HepG2 (cell line): ENCODE data around the gene TGFA. TPM values are rescaled to one million over a fixed set of nuclear protein-coding genes. Genes with fewer than 3 reads are reported as not detected.

Experiments used
- CCDC6 ChIP-seq: sonication (generic); formaldehyde crosslinking; IDR thresholded peaks from 2 replicates; pipeline ENCODE4 v1.8.1; 2022; ENCODE audit warnings: mild to moderate bottlenecking, missing genetic modification reagents, moderate library complexity
- CREM ChIP-seq, 2 experiments: sonication (generic) in 1 of 2; formaldehyde crosslinking in 1 of 2; IDR thresholded peaks; 2 replicates each; pipeline versions ENCODE4 v1.4.0 to v1.6.1; 2016 to 2020; ENCODE audit warnings: antibody characterized with exemption in 1 of 2, mild to moderate bottlenecking in 1 of 2, missing genetic modification reagents in 1 of 2
- DR1 ChIP-seq: sonication (generic); formaldehyde crosslinking; IDR thresholded peaks from 2 replicates; pipeline ENCODE4 v1.8.0; 2021; ENCODE audit warnings: mild to moderate bottlenecking, missing genetic modification reagents, inconsistent platforms
- HNF4A ChIP-seq: sonication (generic); formaldehyde crosslinking; IDR thresholded peaks from 2 replicates; pipeline ENCODE4 v1.4.0; 2020; ENCODE audit warnings: missing genetic modification reagents
- PAX8 ChIP-seq: sonication (generic); formaldehyde crosslinking; IDR thresholded peaks from 2 replicates; pipeline ENCODE4 v1.8.0; 2022; ENCODE audit warnings: mild to moderate bottlenecking, missing genetic modification reagents, borderline replicate concordance
- RFXAP ChIP-seq: sonication (generic); formaldehyde crosslinking; IDR thresholded peaks from 2 replicates; pipeline ENCODE4 v1.4.0; 2020; ENCODE audit warnings: missing genetic modification reagents, borderline replicate concordance
- RXRB ChIP-seq: IDR thresholded peaks from 2 replicates; pipeline ENCODE4 v1.6.1; 2016; ENCODE audit warnings: borderline replicate concordance, missing genetic modification reagents, missing compliant biosample characterization
- SIN3A ChIP-seq: IDR thresholded peaks from 2 replicates; pipeline ENCODE4 v1.6.1; 2011; ENCODE audit warnings: low read depth, mild to moderate bottlenecking, control low read depth, low read length, borderline replicate concordance
- SMARCC2 ChIP-seq: fragments of 450-650 bp; IDR thresholded peaks from 2 replicates; pipeline ENCODE4 v1.6.1; 2017; ENCODE audit warnings: antibody characterized with exemption, mild to moderate bottlenecking
- SMYD3 ChIP-seq: sonication (generic); formaldehyde crosslinking; IDR thresholded peaks from 2 replicates; pipeline ENCODE4 v1.8.1; 2023; ENCODE audit warnings: mild to moderate bottlenecking, missing genetic modification reagents
- SRSF4 ChIP-seq: fragments of 200-400 bp; formaldehyde crosslinking; IDR thresholded peaks from one replicate; pipeline ENCODE4 v1.6.1; 2018; ENCODE audit warnings: mild to moderate bottlenecking, low read depth, low read length, moderate library complexity; ENCODE audit not compliant: poor library complexity, severe bottlenecking
- TBX2 ChIP-seq: sonication (generic); formaldehyde crosslinking; IDR thresholded peaks from 2 replicates; pipeline ENCODE4 v1.5.0; 2020; ENCODE audit warnings: missing genetic modification reagents, mild to moderate bottlenecking, borderline replicate concordance
- ZFP36L2 ChIP-seq: sonication (generic); formaldehyde crosslinking; IDR thresholded peaks from 2 replicates; pipeline ENCODE4 v1.4.0; 2020; ENCODE audit warnings: missing genetic modification reagents
- ZNF224 ChIP-seq: sonication (generic); formaldehyde crosslinking; IDR thresholded peaks from 2 replicates; pipeline ENCODE4 v1.5.0; 2020; ENCODE audit warnings: mild to moderate bottlenecking, missing genetic modification reagents
- ZNF296 ChIP-seq: sonication (generic); formaldehyde crosslinking; conservative IDR thresholded peaks from 2 replicates; pipeline ENCODE4 v1.5.0; 2020; ENCODE audit warnings: mild to moderate bottlenecking, missing genetic modification reagents
- ZNF335 ChIP-seq: sonication (generic); formaldehyde crosslinking; IDR thresholded peaks from 2 replicates; pipeline ENCODE4 v1.4.0; 2020; ENCODE audit warnings: missing genetic modification reagents
- ZNF367 ChIP-seq: sonication (generic); formaldehyde crosslinking; IDR thresholded peaks from 2 replicates; pipeline ENCODE4 v1.4.0; 2020; ENCODE audit warnings: missing genetic modification reagents, borderline replicate concordance
- ZNF431 ChIP-seq: sonication (generic); formaldehyde crosslinking; IDR thresholded peaks from 2 replicates; pipeline ENCODE4 v1.9.0; 2022; ENCODE audit warnings: missing genetic modification reagents, low read depth, mild to moderate bottlenecking, borderline replicate concordance
- ZNF777 ChIP-seq: sonication (generic); formaldehyde crosslinking; IDR thresholded peaks from 2 replicates; pipeline ENCODE4 v1.4.0; 2020; ENCODE audit warnings: missing genetic modification reagents
- ZNF841 ChIP-seq: sonication (generic); formaldehyde crosslinking; IDR thresholded peaks from 2 replicates; pipeline ENCODE4 v1.8.1; 2023; ENCODE audit warnings: missing genetic modification reagents, borderline replicate concordance
- ZSCAN29 ChIP-seq: sonication (generic); formaldehyde crosslinking; conservative IDR thresholded peaks from 2 replicates; pipeline ENCODE4 v1.4.0; 2020; ENCODE audit warnings: mild to moderate bottlenecking, missing genetic modification reagents
- polyA plus RNA-seq, 8 experiments: library from polyadenylated mRNA; depleted of rRNA in 3 of 8; stranded (reverse) in 7 of 8; unstranded in 1 of 8; fragments of >200 nt; fragmentation: Illumina TruSeq in 4 of 8; extraction: Trizol in 4 of 8; gene quantifications; 2 replicates each; pipeline versions ENCODE4 v1.2.1 to v1.2.3, GENCODE V29; 2011 to 2016; ENCODE audit warnings: low read depth in 4 of 8, missing spikeins in 1 of 8, mixed read lengths in 1 of 8; ENCODE audit not compliant: insufficient read depth in 1 of 8
- total RNA-seq, 5 experiments: library from RNA; depleted of rRNA; stranded (reverse); fragments of >200 nt; fragmentation: Illumina TruSeq; extraction: Trizol; gene quantifications; 2 replicates each; pipeline ENCODE4 v1.2.3, GENCODE V29; 2016; ENCODE audit warnings: low read depth in 1 of 5
- TF ChIP-seq, protein P1 (sequence below): sonication (generic); formaldehyde crosslinking; conservative IDR thresholded peaks from 2 replicates; pipeline ENCODE4 v1.5.0; 2020; ENCODE audit warnings: missing genetic modification reagents
- TF ChIP-seq, protein P2 (sequence below): sonication (generic); formaldehyde crosslinking; IDR thresholded peaks from 2 replicates; pipeline ENCODE4 v1.4.0; 2020; ENCODE audit warnings: low read depth, missing genetic modification reagents
- TF ChIP-seq, protein P3 (sequence below): sonication (generic); formaldehyde crosslinking; IDR thresholded peaks from 2 replicates; pipeline ENCODE4 v1.5.0; 2020; ENCODE audit warnings: missing genetic modification reagents, mild to moderate bottlenecking, borderline replicate concordance

The TGFA gene
- total and polyA plus RNA-seq, 2 of the 13 experiments (the other 11 are each of a cell fraction or from before 2014, with no cell fraction given): 7.8 to 15.3 TPM

DNA sequence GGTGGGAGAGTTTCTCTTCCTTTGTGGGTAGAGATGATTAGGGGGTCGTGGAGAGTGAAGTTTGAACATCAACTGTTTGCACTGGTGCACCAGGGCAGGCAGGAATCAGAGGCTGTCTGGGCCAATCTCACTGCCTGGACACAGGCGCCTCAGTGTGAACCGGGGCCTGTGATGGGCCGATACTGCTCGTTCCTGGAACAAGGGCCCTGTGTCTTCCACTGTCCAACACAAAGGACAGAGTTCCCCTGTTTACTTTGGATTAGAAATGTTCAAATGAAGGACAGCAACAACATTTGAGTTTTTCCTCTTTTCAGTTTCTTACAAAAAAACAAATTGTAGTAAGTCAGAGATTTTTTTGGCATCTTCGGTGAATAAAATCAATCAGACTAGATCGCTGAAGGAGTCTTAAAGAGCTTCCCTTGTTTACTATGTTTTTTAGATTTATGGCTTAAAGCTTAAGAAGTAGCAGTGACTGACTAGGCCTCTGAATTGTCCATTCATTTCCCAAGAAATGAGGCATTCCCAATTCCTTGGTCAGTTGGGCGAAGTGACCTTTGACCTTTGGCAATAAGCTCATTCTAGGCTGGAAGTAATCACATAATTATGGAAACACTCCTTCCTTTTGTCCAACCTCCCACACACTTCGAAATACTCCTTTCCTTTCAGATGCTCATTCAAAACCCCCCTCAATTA is 11.6 kb upstream of the TGFA start (continued):
- TF ChIP-seq ZNF431 (CRISPR knock-in tag): no peak; the same call in 1 of the 2 replicates
- TF ChIP-seq, protein P1, sequence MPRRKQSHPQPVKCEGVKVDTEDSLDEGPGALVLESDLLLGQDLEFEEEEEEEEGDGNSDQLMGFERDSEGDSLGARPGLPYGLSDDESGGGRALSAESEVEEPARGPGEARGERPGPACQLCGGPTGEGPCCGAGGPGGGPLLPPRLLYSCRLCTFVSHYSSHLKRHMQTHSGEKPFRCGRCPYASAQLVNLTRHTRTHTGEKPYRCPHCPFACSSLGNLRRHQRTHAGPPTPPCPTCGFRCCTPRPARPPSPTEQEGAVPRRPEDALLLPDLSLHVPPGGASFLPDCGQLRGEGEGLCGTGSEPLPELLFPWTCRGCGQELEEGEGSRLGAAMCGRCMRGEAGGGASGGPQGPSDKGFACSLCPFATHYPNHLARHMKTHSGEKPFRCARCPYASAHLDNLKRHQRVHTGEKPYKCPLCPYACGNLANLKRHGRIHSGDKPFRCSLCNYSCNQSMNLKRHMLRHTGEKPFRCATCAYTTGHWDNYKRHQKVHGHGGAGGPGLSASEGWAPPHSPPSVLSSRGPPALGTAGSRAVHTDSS (CRISPR knock-in tag): no peak
- TF ChIP-seq, protein P2, sequence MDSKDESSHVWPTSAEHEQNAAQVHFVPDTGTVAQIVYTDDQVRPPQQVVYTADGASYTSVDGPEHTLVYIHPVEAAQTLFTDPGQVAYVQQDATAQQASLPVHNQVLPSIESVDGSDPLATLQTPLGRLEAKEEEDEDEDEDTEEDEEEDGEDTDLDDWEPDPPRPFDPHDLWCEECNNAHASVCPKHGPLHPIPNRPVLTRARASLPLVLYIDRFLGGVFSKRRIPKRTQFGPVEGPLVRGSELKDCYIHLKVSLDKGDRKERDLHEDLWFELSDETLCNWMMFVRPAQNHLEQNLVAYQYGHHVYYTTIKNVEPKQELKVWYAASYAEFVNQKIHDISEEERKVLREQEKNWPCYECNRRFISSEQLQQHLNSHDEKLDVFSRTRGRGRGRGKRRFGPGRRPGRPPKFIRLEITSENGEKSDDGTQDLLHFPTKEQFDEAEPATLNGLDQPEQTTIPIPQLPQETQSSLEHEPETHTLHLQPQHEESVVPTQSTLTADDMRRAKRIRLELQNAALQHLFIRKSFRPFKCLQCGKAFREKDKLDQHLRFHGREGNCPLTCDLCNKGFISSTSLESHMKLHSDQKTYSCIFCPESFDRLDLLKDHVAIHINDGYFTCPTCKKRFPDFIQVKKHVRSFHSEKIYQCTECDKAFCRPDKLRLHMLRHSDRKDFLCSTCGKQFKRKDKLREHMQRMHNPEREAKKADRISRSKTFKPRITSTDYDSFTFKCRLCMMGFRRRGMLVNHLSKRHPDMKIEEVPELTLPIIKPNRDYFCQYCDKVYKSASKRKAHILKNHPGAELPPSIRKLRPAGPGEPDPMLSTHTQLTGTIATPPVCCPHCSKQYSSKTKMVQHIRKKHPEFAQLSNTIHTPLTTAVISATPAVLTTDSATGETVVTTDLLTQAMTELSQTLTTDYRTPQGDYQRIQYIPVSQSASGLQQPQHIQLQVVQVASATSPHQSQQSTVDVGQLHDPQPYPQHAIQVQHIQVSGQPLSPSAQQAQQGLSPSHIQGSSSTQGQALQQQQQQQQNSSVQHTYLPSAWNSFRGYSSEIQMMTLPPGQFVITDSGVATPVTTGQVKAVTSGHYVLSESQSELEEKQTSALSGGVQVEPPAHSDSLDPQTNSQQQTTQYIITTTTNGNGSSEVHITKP (CRISPR knock-in tag): no peak
- TF ChIP-seq ZFP36L2 (CRISPR knock-in tag): no peak
- TF ChIP-seq SIN3A: no peak
- TF ChIP-seq SMYD3 (CRISPR knock-in tag): no peak
- peak; percentile 30; the same call in 1 of the 2 replicates for TF ChIP-seq CCDC6 (CRISPR knock-in tag)
- TF ChIP-seq CREM (IDR thresholded peaks at IDR 0.05): peak; percentile 74
- no peak for TF ChIP-seq CREM (CRISPR knock-in tag; IDR thresholded peaks at IDR 0.05)
- peak; percentile 76; the same call in 1 of the 2 replicates for TF ChIP-seq TBX2
- peak; percentile 47; the same call in 1 of the 2 replicates for TF ChIP-seq ZSCAN29
- no peak for TF ChIP-seq ZNF367
- TF ChIP-seq, protein P3, sequence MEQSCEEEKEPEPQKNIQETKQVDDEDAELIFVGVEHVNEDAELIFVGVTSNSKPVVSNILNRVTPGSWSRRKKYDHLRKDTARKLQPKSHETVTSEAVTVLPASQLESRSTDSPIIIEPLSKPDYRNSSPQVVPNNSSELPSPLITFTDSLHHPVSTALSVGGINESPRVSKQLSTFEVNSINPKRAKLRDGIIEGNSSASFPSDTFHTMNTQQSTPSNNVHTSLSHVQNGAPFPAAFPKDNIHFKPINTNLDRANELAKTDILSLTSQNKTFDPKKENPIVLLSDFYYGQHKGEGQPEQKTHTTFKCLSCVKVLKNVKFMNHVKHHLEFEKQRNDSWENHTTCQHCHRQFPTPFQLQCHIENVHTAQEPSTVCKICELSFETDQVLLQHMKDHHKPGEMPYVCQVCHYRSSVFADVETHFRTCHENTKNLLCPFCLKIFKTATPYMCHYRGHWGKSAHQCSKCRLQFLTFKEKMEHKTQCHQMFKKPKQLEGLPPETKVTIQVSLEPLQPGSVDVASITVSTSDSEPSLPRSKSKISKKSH: no peak
- TF ChIP-seq PAX8 (CRISPR knock-in tag): no peak
- peak; percentile 69 for TF ChIP-seq RXRB
- no peak for TF ChIP-seq ZNF841 (CRISPR knock-in tag)
- TF ChIP-seq ZNF296: no peak
- no peak for TF ChIP-seq ZNF224 (CRISPR knock-in tag)
- TF ChIP-seq DR1 (CRISPR knock-in tag): no peak; the same call in 1 of the 2 replicates
- peak; percentile 88 for TF ChIP-seq HNF4A (CRISPR knock-in tag)
- no peak for TF ChIP-seq SMARCC2
- no peak for TF ChIP-seq SRSF4
- TF ChIP-seq ZNF335 (CRISPR knock-in tag): no peak
- TF ChIP-seq RFXAP (CRISPR knock-in tag): peak; percentile 96
- TF ChIP-seq ZNF777 (CRISPR knock-in tag): no peak
